Chondrocyte (in vitro differentiated cells): ENCODE measurements around the gene MPPE1. TPM values are rescaled to one million over a fixed set of nuclear protein-coding genes. Genes with fewer than 3 reads are reported as not detected.
"Not testable (repeated sequence)": the region's sequence is repeated elsewhere in the genome, so short reads cannot be mapped to it uniquely, and the experiment has no call there.

Experiments used
- DNase-seq: peaks from one replicate; pipeline ENCODE4 v3.0.0; 2021; ENCODE audit warnings: mixed read lengths, low spot score
- H3K27ac Mint-ChIP-seq: one replicate; pipeline ENCODE4 v1.8.0; 2021; ENCODE audit warnings: mild to moderate bottlenecking, moderate library complexity, mixed read lengths; ENCODE audit not compliant: unreplicated experiment
- H3K27me3 Mint-ChIP-seq: 2 replicates; pipeline ENCODE4 v1.8.0; 2021; ENCODE audit warnings: low read depth, mixed read lengths
- H3K36me3 Mint-ChIP-seq: 2 replicates; pipeline ENCODE4 v1.8.0; 2021; ENCODE audit warnings: low read depth, mixed read lengths
- H3K4me1 Mint-ChIP-seq: 2 replicates; pipeline ENCODE4 v1.8.0; 2021; ENCODE audit warnings: low read depth, mild to moderate bottlenecking, mixed read lengths
- H3K4me3 Mint-ChIP-seq: one replicate; pipeline ENCODE4 v1.8.0; 2021; ENCODE audit warnings: mild to moderate bottlenecking, moderate library complexity, mixed read lengths; ENCODE audit not compliant: unreplicated experiment
- H3K9me3 Mint-ChIP-seq: 2 replicates; pipeline ENCODE4 v1.8.0; 2021; ENCODE audit warnings: low read depth, mixed read lengths
- total RNA-seq: library from RNA; stranded (reverse); gene quantifications from 3 replicates; pipeline ENCODE4 v1.2.1, GENCODE V29; 2021
- TF ChIP-seq, protein P1 (sequence below): fragments of 200-600 bp; sonication (generic); IDR thresholded peaks from 2 replicates; pipeline ENCODE4 v1.5.0; 2021; ENCODE audit warnings: antibody characterized with exemption, mild to moderate bottlenecking, moderate library complexity

Gene MPPE1
- total RNA-seq, 1 donor from 2014 or later, result 38.2 TPM

DNA sequence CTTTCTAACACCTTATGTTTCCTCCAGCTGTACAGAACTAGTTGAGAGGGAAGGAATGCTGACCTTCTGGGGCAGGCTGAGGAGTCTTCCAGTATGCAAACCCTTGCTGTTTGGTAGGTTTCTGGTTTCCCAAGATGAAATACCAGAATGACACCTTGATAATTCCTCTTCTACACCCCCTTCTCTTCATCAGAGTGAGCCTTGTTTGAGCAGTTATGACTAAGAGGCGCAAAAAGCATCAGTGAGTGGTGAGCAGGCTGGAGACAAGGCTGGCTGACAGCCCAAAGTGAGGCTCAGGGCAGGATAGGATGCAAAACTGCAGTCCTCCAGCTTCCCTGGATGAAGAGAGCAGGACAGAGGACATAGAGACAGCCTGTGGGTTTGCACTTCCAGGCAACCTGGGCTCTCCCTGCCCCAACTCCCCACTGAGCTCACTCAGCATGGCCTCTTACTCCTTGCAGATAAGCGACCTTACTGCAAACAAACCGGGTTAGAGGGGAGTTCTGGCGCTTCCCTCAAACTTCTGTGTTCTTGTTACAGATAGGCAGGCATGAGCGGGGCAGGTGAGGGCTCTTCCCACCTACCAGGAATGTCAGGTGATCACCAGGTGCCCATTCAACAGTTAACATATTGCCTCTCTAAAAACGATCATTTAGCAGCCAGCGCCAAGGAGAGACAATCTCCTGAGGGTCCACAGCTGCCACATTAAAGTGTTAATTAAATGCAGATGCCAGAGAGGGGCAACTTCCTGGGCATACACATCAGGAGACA is 5.4 kb downstream of the MPPE1 start:
- TF ChIP-seq, protein P1, sequence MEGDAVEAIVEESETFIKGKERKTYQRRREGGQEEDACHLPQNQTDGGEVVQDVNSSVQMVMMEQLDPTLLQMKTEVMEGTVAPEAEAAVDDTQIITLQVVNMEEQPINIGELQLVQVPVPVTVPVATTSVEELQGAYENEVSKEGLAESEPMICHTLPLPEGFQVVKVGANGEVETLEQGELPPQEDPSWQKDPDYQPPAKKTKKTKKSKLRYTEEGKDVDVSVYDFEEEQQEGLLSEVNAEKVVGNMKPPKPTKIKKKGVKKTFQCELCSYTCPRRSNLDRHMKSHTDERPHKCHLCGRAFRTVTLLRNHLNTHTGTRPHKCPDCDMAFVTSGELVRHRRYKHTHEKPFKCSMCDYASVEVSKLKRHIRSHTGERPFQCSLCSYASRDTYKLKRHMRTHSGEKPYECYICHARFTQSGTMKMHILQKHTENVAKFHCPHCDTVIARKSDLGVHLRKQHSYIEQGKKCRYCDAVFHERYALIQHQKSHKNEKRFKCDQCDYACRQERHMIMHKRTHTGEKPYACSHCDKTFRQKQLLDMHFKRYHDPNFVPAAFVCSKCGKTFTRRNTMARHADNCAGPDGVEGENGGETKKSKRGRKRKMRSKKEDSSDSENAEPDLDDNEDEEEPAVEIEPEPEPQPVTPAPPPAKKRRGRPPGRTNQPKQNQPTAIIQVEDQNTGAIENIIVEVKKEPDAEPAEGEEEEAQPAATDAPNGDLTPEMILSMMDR, result no peak
- H3K4me1 Mint-ChIP-seq, result peaks cover 17% of the 10 kb centered on the region
- H3K27me3 Mint-ChIP-seq, result no peaks in the 10 kb centered on the region
- H3K27ac Mint-ChIP-seq, result no peak overlapping the region
- H3K4me3 Mint-ChIP-seq, result no peak overlapping the region
- H3K36me3 Mint-ChIP-seq, result peaks cover 14% of the 10 kb centered on the region
- no peaks in the 10 kb centered on the region for H3K9me3 Mint-ChIP-seq
- DNase-seq, result no peak

DNA sequence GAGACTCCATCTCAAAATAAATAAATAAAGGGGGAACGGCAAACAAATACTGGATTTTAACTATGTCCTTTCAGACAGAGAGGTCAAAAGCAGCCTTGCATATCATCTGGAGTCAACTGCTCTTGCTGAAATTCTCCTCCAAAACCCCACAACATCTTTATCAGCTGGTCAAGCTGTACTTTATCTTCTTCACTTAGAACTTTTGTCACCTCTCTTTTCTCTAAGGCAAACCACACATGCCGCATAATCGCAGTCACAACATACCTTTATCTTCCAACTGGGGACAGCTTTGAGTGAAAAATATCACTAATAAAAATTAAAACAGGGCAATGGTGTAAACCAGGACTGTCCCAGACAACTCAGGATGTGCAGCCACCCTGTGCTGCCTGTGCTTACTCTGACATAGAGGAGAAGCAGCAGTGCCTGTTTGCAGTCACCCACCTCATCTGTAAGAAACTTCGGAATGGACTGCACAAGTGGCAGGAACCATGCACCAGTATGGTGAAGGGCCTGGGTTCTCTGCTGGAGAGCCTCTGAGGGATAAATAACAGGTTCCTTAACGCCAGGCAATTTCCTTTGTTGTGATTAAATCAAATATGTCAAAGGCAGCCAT is 6.2 kb downstream of the MPPE1 start:
- no peak for DNase-seq
- H3K27ac Mint-ChIP-seq, result no peak overlapping the region
- no peak overlapping the region for H3K4me3 Mint-ChIP-seq
- no peaks in the 10 kb centered on the region for H3K9me3 Mint-ChIP-seq
- peaks cover 14% of the 10 kb centered on the region for H3K36me3 Mint-ChIP-seq
- peaks cover 9% of the 10 kb centered on the region for H3K4me1 Mint-ChIP-seq
- H3K27me3 Mint-ChIP-seq, result no peaks in the 10 kb centered on the region
- TF ChIP-seq, protein P1, result no peak

DNA sequence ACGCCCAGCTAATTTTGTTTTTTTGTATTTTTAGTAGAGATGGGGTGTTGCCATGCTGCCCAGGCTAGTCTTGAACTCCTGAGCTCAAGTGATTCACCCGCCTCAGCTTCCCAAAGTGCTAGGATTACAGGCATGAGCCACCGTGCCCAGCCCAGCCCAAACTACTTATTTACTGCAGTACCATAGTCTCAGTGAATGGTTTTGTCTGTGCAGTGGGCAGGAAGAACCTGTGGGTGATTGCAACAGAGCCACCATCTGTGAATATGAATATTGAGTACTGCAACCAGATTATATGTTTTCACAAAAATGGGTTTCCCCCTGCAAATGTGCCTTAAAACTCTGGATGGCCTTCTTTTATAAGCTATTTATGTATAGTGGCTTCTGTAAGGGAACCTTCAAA is 9.1 kb downstream of the MPPE1 start:
- H3K9me3 Mint-ChIP-seq, result no peaks in the 10 kb centered on the region
- peaks cover 16% of the 10 kb centered on the region for H3K36me3 Mint-ChIP-seq
- TF ChIP-seq, protein P1, result no peak
- DNase-seq, result no peak
- no peaks in the 10 kb centered on the region for H3K27me3 Mint-ChIP-seq
- no peak overlapping the region for H3K27ac Mint-ChIP-seq
- no peak overlapping the region for H3K4me3 Mint-ChIP-seq
- peaks cover 10% of the 10 kb centered on the region for H3K4me1 Mint-ChIP-seq

DNA sequence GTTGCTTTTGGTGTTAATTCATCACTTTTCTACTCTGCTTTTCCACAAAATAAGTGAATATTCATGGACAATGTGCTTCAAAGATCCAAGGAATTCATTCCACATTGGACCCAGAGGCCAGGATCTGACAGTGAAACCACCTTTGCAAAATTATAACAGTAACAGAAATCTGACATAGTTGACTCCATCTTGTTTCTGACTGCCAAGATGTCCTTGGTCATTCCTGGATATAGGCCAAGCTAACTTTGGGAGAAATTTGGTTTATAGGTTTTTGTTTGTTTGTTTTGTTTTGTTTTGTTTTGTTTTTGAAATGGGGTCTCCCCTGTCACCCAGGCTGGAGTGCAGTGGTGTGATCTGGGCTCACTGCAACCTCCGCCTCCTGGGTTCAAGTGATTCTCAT is 10.3 kb downstream of the MPPE1 start:
- Mint-ChIP-seq H3K27ac (no peak overlapping the region), H3K27me3 (no peaks in the 10 kb centered on the region), H3K36me3 (peaks cover 13% of the 10 kb centered on the region), H3K9me3 (no peaks in the 10 kb centered on the region), H3K4me3 (no peak overlapping the region), H3K4me1 (peaks cover 14% of the 10 kb centered on the region)
- TF ChIP-seq, protein P1, result no peak
- DNase-seq, result no peak

DNA sequence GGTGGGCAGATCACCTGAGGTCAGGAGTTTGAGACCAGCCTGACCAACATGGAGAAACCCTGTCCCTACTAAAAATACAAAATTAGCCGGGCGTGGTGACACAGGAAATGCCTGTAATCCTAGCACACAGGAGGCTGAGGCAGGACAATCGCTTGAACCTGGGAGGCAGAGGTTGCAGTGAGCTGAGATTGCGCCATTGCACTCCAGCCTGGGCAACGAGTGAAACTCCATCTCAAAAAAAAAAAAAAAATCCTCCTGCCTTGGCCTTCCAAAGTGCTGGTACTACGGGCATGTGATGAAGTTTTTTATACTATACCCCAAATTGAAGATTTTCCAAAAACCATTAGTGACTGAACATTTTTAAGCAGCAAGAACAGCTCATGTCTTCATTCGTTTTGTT is 15.7 kb downstream of the MPPE1 start:
- not testable (repeated sequence) for H3K4me3 Mint-ChIP-seq, H3K9me3 Mint-ChIP-seq, H3K27me3 Mint-ChIP-seq, DNase-seq, H3K27ac Mint-ChIP-seq
- H3K4me1 Mint-ChIP-seq, result peaks cover 17% of the 10 kb centered on the region
- H3K36me3 Mint-ChIP-seq, result peaks cover 15% of the 10 kb centered on the region
